ENCODE data around the gene CENPB.
A peak's percentile ranks its signal among the peaks of the same experiment; 100 is the strongest.

The CENPB gene

DNA sequence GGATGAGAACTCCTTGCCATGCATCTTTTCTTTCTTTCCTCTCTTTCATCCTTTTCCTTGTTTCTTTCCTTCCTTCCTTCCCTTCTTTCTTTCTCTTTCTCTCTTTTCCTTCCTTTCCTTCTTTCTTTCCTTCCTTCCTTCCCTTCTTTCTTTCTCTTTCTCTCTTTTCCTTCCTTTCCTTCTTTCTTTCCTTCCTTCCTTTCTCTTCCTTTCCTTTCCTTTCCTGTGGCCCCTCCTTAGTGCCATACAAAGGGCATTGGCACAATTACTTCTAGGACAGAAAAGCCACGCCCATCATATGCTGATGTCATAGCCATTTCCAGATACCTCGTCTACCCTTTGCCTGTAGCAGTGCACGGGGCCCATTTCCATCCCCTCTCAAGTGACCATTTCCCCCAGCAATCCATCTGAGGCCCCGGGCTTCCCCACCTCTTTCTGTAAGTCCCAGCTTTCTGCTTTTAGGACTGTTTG is 2.2 kb upstream of the CENPB start:
- no peak for DNase-seq

GRCh38 chr20:3787324-3788014 is 929 bp upstream of the CENPB start:
- DNase-seq, result no peak

GRCh38 chr20:3786126-3786484 is 435 bp downstream of the CENPB start:
- DNase-seq, result peak; percentile 62

GRCh38 chr20:3785240-3786125 is 1.1 kb downstream of the CENPB start:
- no peak for DNase-seq

DNA sequence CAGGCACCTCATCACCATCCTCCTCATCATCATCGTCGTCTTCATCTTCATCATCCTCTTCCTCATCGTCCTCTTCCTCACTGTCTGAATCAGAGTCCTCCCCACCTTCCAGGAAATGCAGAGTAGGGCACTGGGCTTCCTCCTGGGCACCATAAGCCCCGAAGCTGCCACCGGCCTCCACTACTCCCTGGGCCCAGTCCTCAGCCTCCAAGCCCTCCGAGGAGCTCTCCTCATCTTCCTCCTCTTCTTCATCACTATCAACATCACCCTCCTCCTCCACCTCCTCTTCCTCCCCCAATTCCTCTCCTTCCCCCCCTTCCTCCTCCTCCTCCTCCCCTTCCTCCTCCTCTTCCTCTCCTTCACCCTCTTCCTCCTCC is 1.7 kb downstream of the CENPB start:
- no peak for DNase-seq

GRCh38 chr20:3784216-3784853 is 2.2 kb downstream of the CENPB start:
- no peak for DNase-seq

- DNase-seq, result no peak
Measured at GRCh38 chr20:3783511-3784195, 2.9 kb downstream of the CENPB start.

DNA sequence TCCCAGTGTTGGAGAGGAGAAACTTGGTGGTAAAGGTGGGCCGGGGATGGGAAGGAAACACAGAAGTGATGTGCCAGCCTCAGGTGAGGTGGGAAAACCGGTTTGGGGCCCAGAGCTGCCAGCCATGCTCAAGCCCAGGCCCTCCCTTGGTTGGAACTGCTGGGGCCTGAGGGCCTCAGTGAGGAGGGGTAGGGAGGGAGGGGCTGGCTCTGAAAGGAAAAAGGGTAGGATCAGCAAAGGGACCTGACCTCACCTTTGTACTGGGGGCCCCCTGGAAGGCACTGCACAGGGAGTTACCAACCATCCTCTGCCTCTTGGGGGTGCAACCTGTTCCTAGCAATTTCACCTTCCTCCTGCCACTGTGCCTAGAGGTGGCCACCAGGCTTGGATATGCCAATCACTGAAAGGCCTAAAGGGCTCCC is 3.5 kb downstream of the CENPB start:
- no peak for DNase-seq

GRCh38 chr20:3782597-3782996 is 3.9 kb downstream of the CENPB start:
- no peak for DNase-seq

DNA sequence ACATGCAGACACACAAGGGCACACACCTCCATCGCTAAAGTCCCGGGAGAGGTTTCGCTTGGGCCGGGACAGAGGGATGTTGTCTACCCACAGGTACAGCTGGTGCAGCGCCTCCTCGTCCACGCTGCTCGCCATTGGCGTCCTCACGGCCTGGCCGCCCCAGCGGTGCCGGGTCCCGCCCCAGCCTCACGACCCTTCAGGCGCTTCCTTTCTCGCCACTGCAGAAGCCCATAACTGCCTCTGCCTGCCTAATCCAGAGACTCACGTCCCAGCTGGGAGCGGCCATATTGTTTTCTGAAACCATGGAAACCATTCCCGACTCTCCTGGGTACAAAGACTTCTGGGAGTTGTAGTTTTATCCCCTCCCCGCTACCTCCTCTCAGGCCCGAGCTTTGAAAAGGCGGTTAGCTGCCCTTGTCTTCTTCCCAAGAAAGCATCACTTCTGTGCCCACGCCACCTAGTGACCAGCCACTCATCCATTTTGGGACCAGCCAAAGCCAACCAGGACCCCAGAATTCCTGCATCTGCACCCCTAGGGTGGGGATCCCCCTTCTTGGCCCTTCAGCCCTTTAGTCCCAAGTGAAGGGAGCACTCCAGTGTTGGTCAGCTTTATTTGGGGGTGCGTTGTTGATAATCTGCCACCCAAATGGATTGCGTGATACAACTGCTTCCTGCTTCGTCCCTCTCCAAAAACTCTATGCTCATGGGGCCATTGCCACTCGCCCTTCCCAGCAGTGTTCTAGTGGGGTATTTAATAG is 5.2 kb downstream of the CENPB start, which contains the start of gene SPEF1:
TSS of gene SPEF1 (minus strand) at position 296 of the 758 bp plus-strand sequence. CDS start at position 135, 161 bp downstream.
- peak; percentile 56 for DNase-seq

DNA sequence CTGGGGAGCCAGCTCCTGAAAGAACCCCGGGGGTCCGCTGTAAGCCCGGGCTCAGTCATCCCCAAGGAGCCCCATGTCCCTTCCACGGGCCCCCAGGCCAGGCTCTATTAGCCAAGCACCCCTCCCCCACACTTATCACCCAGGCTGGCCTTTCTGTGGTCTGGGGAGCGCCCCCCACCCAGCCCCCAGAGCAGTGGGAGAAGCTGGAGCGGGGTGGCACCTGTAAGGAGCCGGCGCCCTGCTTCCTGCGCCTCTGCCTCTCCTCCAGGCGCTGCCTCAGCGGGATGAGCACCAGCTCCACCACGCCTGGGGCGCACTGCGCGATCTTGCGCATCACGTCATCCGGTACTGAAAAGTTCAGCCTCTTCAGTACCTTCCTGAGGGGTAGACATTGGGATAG is 7.6 kb downstream of the CENPB start:
- no peak for DNase-seq

- peak; percentile 64 for DNase-seq
Measured at GRCh38 chr20:3777716-3778629, 8.6 kb downstream of the CENPB start.

GRCh38 chr20:3777381-3777715 is 9.2 kb downstream of the CENPB start:
- DNase-seq, result peak; percentile 46

- DNase-seq, result no peak
Measured at GRCh38 chr20:3775457-3776108, 11.0 kb downstream of the CENPB start.

DNA sequence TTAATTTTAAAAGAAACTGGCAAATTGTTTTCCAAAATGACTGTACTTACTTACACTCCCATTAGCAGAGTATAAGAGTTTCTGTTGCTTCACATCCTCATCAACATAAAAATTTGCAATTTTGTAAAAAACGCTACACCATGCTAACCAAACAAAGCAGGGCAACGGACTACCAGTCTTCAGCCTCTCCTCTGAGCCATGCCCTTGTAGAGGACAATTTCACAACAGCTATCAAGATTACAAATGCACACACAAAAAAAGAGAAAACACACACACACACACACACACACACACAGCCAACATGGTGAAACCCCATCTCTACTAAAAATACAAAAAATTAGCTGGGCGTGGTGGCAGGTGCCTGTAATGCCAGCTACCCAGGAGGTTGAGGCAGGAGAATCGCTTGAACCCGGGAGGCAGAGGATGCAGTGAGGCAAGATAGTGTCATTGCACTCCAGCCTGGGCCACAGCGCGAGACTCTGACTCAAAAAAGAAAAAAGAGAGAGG is 14.9 kb downstream of the CENPB start:
- no peak for DNase-seq

- DNase-seq, result peak; percentile 86
Measured at GRCh38 chr20:3768342-3769130, 18.0 kb downstream of the CENPB start.

GRCh38 chr20:3767427-3768341 is 18.9 kb downstream of the CENPB start, which contains the start of gene ADISSP:
TSS of gene ADISSP (minus strand) at chr20:3767753. CDS start at chr20:3760100, 7,653 bp downstream.
- DNase-seq, result peak; percentile 97

DNA sequence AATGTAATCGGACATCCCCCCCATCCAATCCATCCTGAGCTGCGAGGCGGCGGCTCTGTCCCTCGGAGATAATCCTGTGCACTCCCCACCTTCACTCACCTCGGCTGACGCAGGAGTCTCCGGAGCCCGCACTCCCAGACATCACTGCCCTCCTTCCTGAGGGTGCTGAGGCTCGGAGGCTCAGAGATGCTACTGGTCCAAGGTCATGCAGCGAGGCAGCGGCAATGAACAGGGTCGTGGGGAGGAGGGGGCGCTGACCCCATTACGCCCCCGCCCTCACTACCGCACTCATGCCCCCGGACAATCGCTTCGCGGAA is 19.5 kb downstream of the CENPB start:
- DNase-seq, result peak; percentile 43

Measured in CD4-positive, alpha-beta T cell treated with Interleukin-17A for 4 hours (primary cell).